ENCODE data around the gene AKT3.

DNA sequence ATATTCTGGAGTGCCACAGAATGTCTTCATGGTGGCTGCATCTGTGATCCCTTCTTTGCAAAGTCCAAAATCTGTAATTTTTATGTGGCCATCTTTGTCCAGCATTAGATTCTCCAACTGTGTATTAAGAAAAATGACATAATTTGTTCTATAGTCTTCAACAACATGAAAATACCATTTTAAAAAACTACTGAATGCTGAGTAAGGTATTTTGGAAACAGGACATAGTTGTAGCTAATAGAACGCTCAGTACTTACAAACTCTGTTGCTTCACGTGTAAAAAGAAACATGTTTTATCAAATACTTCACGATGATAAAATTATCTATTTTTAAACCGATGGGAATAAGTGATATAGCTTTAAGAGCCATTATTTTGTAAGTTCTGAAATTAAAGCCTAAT lies 286.3 kb downstream of the AKT3 start:
- TF ChIP-seq, protein P1, sequence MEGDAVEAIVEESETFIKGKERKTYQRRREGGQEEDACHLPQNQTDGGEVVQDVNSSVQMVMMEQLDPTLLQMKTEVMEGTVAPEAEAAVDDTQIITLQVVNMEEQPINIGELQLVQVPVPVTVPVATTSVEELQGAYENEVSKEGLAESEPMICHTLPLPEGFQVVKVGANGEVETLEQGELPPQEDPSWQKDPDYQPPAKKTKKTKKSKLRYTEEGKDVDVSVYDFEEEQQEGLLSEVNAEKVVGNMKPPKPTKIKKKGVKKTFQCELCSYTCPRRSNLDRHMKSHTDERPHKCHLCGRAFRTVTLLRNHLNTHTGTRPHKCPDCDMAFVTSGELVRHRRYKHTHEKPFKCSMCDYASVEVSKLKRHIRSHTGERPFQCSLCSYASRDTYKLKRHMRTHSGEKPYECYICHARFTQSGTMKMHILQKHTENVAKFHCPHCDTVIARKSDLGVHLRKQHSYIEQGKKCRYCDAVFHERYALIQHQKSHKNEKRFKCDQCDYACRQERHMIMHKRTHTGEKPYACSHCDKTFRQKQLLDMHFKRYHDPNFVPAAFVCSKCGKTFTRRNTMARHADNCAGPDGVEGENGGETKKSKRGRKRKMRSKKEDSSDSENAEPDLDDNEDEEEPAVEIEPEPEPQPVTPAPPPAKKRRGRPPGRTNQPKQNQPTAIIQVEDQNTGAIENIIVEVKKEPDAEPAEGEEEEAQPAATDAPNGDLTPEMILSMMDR (conservative IDR thresholded peaks at IDR 0.05) = no peak
- no peak for TF ChIP-seq ZFX (IDR thresholded peaks at IDR 0.05)

Measured in C4-2B (cell line).